Cortex of kidney (tissue), 1 donor: ENCODE measurements around the gene ANO4.
"Not testable (repeated sequence)": the region's sequence is repeated elsewhere in the genome, so short reads cannot be mapped to it uniquely, and the experiment has no call there.

Experiments
- DNase-seq: peaks from one replicate; lab custom pipeline; 2025; lab: John Stamatoyannopoulos, UW

The ANO4 gene

DNA sequence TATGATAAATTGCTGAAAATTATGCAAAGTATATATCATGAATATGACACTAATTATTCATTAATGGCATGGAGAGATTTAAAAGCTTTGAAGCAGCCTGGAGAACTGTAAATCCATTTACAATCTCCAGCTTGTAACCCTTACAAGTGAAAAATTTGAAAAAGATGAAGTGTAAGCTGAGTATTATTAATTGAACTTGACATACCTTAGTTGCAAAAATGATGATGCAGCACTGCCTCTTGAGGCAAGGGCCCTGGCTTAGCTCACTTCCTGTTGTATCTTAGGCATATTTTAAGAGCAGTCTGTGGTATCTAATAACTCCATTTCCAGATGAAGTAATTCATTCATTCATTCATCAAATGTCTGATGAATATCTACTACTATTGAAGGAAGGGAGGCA, 158.6 kb downstream of the ANO4 start:
- DNase-seq = no peak

DNA sequence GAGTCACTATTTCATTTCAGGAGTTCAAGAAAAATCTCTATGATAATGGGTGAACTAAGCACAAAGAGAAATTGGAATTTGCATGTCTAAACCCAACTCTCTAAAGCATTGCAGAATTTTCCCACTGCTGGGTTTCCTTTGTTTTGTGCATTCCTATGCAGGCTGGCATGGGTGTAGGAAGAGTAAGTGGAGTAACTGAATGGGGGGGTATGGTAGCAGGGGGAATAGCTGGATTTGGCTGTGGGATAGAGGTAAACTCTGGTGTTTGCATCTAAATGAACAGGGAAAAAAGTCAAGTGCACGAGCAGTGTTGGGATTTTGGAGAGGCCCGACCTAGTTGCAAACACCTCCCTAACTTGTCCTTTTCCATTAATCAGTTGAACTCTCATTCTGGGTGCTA, 159.1 kb downstream of the ANO4 start:
- DNase-seq = no peak

DNA sequence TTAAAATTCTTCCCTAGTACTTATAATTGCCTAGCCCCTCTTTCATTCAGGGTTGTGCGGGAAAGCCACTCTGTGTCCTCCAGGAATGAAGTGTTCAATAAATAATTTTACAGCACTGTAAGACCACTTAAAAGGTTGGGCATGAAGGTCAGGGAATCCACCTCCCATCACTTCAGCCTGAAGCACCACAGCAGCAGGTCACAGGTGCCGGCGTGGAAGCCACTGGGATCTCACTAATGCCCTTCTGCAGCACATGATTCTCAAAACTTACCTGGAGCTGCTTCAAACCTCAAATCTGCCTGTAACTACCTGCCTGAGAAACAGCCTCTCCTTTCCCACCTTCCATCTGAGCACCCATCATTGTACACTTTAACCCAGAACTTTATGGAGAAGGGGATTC, 159.5 kb downstream of the ANO4 start:
- no peak for DNase-seq

DNA sequence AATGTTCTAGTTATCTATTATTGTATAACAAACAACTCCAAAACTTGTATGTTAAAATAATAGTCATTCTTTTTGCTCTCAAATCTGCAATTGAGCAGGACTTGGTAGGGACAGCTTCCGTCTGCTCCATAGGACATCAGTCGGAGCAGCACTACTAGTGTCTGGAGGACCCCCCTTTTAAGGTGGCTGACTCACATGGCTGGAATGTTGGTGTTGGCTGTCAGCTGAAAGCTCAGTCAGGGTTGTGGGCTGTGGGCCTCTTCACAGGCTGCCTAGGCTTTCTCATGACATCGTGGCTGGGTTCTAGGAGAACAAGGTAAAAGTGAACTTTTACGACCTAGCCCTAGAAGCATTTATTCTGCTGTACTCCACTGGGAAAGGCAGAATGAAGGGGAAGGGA, 160.6 kb downstream of the ANO4 start:
- DNase-seq = no peak

DNA sequence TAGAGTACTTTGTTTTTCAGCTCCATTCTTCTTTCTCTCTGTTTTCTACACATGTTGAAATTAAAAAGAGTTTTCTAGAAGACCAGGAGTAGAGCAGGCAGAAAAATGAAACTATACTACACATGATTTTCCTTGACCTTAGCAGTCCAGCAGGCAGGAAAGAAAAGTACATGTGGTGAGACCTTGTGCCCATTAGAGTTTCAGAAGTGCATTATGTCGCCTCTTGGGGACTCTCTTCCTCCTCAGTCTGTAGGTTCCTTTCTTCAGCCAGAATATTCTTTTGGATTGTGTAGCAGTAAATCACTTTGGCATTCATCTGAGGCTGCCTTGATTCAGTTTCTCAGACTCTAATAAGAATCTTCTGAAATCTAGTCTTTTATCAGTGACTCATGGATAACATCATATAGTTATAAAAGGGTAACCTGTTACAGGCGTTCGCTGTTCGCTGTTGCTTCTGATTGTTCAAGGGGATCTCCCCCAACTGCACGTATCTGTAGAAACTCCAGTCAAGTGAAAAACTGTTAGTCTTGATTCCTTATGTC, 161.8 kb downstream of the ANO4 start:
- DNase-seq = no peak

DNA sequence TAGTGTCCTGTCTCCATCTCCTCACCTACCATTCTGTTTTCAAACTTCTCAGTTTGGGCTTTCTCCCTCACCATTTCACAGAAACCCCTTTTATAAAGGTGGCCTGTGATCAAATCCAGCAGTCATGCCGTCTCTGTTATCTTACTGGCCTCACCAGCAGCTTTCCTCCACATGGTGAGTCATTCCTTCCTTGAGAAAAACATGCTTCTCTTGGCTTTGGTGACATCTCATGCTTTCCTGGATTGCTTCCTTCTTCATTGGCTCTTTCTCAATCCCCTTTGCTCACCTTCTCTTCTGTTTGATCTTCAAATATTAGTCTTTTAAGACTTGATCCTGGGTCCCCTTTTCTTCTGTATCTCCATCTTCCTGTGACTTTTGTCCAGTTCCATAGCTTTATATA, 164.9 kb downstream of the ANO4 start:
- DNase-seq = no peak

DNA sequence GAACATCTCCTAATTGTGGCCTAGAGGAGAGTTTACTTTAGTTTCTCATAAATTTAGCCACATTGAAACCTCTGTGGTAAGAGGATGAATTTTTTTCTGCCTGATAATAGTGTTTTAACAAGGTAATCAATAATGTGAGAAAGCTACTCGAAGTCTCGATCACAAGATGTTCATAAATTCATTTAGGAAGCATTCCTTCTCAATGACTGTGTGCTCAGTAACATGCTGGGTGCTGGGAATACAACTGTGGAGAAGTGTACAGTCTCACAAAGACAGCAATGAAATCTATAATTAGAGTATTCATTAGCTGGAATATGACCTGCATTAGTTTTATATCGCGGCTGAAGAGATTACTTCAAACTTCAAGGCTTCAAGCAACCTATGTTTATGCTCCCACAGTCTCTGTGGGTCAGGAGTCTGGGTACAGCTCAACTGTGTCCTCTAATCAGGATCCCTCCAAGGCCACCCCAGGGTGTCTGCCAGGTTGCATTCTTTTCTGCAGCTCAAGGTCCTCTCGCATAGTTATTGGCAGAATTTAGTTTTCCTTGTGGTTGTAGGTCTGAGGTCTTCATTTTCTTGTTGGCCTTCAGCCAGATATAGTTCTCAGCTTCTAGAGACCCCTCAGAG, 167.6 kb downstream of the ANO4 start:
- DNase-seq = no peak

DNA sequence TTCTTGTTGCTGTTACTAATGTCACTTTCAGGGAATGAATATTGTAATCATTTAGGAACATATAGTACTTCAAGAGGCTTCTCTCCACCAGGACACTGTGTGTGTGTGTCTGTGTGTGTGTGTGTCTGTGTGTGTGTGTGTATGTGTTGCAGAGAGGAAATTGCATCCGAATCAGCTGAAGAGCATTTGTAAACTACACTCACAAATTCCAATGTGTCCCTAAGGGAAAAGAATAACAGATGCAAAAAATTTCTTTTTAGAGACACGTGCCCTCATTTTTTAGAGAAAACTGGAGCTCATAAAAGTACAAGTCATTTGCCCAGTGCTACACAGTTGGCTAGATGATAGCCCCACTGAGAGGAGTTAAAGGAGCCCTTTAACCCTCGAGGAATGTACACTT, 168.8 kb downstream of the ANO4 start:
- DNase-seq = no peak

DNA sequence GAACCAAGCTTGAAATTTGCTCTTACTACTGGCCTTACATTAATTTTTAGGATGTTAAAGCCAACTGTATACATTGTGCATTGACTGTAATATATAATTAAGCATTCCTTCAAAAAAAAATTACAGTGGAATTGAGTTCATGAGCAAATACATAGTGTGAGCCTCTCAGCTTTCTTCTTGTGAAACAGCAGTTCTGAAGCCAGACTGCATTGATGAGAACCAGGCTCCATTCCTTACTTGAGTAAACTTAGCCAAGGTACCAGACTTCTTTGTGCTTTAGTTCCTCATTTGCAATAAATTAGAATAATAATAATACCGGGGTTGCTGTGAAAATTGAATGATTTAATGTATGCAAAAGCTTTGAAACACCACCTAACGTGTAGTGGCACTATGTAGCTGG, 169.5 kb downstream of the ANO4 start:
- DNase-seq = no peak

DNA sequence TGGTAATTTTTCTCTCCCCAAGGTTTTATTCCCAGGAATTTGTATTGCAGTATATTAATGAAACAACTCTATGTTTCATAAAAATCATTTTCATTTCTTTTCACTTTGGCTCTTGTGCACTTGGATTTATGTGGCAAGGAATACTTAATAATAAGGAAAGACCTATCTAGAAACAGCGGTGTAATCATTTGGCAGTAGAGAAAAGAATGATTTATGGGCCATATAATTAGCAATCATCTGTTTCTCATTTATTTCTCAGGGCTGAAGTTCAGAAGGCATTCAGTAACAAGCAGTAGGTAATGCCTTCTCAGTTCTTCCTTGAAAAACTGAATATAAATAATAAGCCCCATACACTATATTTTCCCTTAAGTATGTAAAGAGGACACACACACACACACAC, 172.6 kb downstream of the ANO4 start:
- no peak for DNase-seq

DNA sequence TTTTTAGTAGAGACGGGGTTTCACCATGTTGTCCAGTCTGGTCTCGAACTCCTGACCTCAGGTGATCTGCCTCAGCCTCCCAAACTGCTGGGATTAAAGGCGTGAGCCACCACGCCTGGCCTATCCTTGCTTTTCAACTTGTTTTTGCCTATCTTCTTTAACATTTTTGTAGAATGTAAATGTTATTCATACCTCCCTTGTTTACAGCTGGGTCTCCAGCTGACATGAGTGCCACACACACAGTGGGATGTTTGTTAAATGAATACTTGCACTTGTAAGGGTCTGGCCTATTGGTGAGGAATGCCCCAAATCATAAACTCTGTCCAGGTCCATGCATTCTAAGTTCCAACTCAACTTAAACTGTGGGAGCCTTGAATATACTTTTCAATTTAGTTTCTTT, 176.3 kb downstream of the ANO4 start:
- no peak for DNase-seq

DNA sequence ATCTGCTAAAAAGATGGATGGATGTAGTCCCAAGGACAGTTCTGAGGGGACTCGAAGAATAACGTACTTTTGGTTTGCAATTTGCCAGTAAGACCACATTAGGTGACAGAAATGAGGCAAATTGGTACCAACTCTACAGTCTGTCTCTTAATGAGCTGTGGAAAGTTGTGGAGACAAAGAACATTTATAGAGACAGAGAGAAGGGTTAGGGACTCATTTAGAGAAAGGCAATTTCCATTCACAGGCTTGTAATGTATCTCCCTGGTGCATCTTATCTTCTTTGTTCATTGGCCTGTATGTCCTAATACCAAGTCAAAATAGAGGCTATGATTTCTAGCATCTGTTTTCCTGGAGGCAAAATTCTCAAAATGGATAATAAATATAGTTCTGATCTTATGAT, 177.5 kb downstream of the ANO4 start:
- no peak for DNase-seq

DNA sequence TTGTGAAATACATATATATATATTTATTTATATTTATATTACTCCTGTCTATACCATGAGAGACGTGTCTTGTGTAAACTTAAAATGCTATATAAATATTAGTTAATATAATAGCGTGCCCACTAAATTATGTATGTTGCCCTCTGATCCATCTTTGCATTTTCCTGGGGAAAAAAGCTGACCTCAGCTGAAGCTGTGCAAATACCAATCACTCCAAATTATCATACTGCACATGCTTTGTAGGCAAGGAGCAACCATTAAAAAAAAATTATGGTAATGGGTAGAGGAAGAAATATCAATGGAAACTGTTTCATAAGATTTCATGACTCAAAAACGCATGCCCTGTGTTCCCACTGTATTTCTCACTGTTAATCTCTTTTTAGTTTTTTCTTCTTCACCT, 179.8 kb downstream of the ANO4 start:
- DNase-seq = no peak

DNA sequence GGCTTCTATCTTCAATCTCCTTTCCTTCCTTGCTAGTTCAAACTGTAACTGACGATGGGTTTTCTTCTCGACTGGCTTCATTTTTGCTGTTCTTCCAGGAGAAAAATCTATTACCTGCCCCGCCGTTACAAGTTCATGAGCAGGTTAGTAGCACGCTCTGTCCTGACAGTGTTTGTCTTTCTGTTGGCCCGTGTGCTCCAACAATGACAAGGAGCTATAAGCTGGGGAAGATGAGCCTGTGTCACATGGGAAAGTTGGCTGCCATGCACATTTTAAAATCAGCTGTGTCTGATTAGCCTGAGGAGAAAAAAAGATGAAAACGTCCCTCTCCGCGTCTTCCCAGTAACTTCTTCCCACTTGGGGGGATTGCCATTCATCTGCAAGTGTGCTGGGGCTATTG, 180.2 kb downstream of the ANO4 start:
- DNase-seq = no peak

DNA sequence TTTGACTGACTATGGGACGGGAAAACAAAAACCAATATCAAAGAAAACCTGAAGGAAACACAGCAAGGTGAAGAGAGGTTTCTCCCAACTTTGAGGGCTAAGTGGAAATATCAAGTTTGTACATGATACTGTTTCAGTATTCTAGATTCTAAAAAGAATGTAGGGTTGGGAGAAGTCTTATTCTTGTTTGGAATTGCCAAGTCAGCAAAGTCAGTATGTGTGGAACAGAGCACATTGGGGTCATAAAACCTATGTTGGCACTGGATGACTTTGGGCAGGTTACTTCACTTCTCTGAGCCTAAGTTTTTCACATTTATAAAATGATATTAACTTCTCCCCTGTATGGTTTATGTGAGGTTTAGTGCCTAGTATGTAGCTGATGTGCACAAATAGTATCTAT, 182.2 kb downstream of the ANO4 start:
- DNase-seq = no peak

DNA sequence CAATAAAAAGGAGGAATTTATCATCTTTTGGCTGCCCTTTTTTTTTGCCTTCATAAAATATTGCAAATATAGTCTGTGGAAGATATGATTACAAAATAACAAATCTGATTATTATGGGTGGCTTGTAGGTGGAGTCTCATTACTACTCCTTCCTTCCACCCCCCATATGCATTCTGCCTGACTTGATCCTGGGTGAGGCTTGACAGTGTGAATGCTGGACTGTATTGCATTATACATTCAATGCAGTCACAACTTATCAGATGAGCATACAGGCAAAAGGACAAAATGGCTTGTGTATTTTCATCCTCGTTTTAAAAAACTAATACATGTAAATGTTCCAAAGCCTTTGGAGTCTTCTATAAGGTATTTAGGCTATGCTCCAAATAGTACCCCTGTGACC, 186.3 kb downstream of the ANO4 start:
- DNase-seq = no peak

DNA sequence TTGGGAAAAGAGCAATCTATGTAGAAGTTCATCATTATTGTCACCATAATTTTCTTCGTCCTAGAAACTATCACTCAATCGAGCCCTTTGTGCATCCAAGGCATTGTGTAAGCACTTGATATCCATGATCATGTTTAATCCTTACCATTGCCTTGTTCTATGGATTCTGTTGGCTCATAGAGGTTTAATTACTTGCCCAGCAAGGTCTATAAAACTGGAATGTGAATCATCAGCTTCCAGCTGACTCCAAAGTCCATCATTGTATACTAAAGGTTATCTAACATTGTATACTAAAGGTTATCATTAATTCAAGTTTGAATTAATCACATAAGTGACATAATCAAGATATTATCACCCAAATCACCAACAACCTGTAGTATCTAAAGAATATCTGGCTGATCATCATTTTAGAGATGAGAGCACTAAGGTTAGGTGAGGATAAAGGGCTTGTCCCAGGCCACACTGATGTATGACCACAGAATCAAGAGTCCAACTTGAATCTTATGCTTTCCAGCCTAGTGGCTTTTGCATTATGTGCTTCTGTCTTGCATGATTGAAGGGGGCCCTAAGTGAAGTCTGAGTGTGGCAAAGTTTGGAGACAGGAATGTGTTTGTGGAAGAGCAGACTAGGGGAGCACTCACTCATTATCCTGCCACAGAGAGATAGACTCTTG, 188.1 kb downstream of the ANO4 start:
- no peak for DNase-seq

DNA sequence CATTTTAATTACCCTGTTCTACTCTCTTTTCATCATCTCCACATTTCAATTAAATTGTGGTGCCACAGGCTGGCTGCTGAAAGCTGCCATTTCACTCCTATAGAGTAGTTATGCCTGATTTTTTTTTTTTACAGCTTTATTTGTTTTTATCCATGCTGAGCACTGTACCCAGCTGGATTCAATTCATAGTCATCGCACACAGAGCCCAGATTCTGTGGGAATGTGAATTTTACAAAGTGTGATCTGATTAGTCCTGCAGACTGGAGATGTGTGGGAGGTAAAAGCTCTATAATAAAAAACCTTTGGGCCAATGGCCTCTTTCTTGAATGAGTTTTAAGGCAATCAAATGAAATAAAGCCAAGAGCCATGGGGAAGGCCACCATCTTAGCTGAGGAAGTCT, 190.2 kb downstream of the ANO4 start:
- no peak for DNase-seq

DNA sequence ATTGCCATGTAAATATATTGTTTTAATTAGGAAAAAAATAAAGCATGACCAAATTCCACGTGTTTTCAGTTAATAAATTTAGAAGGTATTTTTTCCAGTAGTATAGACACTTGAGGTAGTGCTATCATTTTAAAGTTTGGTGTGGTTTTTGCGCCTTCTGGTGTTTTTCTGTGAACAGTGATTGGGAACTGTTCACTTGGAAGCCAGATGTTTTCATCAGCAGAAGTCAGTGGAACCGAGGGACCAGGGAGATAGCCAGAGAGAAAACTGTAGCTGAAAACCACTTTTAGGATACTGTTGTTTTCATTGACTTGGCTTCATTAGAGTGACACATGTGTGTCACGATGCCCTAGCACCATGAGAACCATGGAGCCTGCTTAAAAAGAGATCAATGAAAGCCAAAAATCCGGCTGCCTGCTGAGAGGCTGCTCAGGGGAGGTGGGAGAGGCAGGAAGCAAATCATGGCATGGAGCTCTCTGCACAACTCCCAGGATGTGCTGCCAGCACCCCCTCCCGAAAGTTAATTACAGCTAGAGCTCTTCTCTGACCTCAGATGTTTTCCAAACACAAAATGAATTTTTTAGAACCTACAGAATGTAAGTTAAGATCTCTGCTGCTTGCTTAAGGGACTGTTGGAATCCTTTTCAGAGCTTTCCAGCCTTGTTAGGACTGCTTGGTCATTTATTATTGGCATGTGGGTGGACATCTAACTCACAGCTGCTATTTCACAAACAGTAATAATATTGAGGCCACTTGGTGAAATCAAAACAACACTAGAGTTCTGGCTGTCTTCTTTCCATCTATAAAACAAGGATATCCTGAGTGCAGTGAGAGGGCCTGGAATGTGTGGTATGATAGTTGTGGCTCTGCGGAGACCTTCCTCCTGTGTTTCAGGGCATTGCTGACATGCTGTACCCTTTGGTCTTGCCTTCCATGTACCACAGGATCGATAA, 192.3 kb downstream of the ANO4 start:
- DNase-seq = no peak

DNA sequence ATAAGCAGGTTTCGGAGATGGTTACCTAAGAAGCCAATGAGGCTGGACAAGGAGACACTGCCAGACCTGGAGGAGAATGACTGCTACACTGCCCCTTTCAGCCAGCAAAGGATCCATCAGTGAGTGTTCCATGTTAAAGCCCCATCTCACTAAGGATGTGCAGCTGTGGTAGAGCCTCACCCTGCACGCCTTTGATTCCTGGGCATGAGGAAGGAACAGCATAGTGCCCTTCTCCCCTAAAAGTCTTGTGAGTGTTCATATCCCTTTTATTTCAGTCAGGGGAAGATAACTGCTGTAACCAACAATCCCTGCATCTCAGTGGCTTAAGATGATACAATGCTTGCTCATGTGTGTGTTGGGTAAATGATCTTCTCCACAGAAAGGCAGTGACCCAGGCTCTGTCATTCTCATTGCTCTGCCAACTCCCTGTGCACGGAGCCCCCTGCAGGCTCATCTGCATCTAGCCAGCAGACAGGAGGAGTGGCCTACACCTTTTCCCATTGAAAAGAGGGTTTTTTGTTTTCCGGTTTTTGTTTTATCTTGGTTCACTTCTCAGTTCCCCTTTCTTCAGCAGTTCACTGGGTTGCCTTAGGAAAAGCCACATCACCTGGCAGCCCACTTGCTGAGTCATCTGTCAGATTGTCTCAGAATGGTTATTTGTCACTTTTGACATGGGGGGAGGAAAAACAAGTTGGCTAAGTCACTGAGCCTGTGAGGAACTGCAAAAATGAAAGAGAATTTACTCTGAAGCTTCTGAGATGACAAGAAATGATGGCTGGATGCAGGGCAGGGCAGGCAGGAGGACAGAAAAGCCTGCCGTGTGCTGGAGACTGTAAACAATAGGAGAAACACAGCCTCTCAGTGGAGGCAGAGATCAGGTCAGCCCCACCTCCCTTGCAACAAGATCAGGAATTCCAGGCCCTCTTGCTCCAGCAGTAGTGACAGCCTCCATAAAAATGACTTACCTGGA, 193.3 kb downstream of the ANO4 start:
- no peak for DNase-seq

DNA sequence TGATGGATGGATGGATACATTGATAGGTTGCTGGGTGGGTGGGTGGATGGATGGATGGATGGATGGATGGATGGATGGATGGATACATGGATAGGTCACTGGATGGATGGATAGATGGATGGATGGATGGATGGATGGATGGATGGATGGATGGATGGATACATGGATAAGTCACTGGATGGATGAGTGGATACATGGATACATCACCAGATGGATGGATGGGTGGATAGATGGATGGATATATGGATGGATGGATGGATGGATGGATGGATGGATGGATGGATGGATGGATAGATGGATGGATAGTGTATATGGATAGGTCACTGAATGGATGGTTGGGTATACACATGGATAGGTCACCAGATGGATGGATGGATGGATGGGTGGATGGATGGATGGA, 194.9 kb downstream of the ANO4 start:
- not testable (repeated sequence) for DNase-seq

DNA sequence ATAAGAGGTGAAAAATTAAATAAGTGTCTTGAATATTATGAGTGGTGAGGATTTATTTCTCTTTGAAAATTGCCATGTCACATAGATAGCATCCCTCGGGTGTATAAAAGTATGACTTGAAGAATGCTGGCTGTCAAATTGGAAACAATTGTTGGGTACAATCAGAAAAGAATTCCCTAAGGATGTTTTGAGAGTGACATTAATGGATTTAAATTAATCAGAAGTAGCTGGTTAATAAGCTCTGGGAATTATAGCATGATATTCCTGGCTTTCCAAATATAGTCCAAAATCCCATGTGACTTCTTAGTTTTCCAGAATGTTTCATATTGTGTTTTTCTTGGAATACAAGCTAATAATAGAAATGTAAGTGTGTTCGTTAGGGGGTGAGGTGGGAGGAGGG, 196.5 kb downstream of the ANO4 start:
- no peak for DNase-seq
